CD4-positive, alpha-beta T cell (primary cell): Measurements from ENCODE around the gene SGIP1. TPM values are rescaled to one million over a fixed set of nuclear protein-coding genes. Genes with fewer than 3 reads are reported as not detected.

Experiments used
- ATAC-seq: fragments of 200-7000 bp; cut with Tn5 transposase; one replicate; pipeline ENCODE4 v1.10.0; 2022; ENCODE audit warnings: mild to moderate bottlenecking; ENCODE audit not compliant: poor library complexity
- CTCF ChIA-PET: fragments of 350-600 bp; sonication (Branson Sonifier 250); formaldehyde crosslinking; loops from one replicate; lab custom pipeline; 2021; ENCODE audit warnings: antibody characterized with exemption, inconsistent platforms; lab: Charles Lee
- POLR2A ChIA-PET: fragments of 350-600 bp; sonication (Branson Sonifier 250); formaldehyde crosslinking; loops from one replicate; lab custom pipeline; 2021; ENCODE audit warnings: antibody characterized with exemption, inconsistent platforms; lab: Charles Lee
- DNase-seq, 14 experiments: peaks; one replicate each; pipeline ENCODE4 v3.0.0-alpha.2; 2013 to 2020; ENCODE audit warnings: mixed read lengths in 2 of 14
- H3K27ac ChIP-seq, 2 donors: one replicate each; pipeline versions ENCODE4 v1.5.1 to v1.7.0; 2013; ENCODE audit warnings: low read length in 2 of 2, low read depth in 1 of 2, mild to moderate bottlenecking in 1 of 2
- H3K27me3 ChIP-seq, 2 experiments: 1 replicate in 1 of 2; 2 replicates in 1 of 2; pipeline versions ENCODE4 v1.6.1 to v1.7.0; 2013; ENCODE audit warnings: low read length in 2 of 2, control low read depth in 1 of 2, mild to moderate bottlenecking in 1 of 2, moderate library complexity in 1 of 2; ENCODE audit not compliant: insufficient read depth in 2 of 2, control insufficient read depth in 1 of 2
- H3K36me3 ChIP-seq: one replicate; pipeline ENCODE4 v1.6.1; 2013; ENCODE audit warnings: low read length, control low read depth; ENCODE audit not compliant: insufficient read depth
- H3K4me1 ChIP-seq: one replicate; pipeline ENCODE4 v1.6.1; 2013; ENCODE audit warnings: low read length, control low read depth; ENCODE audit not compliant: insufficient read depth
- H3K4me3 ChIP-seq: one replicate; pipeline ENCODE4 v1.5.1; 2013; ENCODE audit warnings: mild to moderate bottlenecking, low read length, moderate library complexity
- H3K9me3 ChIP-seq, 2 experiments: 1 replicate in 1 of 2; 2 replicates in 1 of 2; pipeline versions ENCODE4 v1.6.1 to v1.7.0; 2013; ENCODE audit warnings: low read length in 2 of 2, mild to moderate bottlenecking in 2 of 2, control low read depth in 1 of 2, moderate library complexity in 1 of 2; ENCODE audit not compliant: control insufficient read depth in 1 of 2, insufficient read depth in 1 of 2
- H3K27ac Mint-ChIP-seq: one replicate; pipeline ENCODE4 v1.8.0; 2020; ENCODE audit warnings: mixed read lengths
- H3K27me3 Mint-ChIP-seq: one replicate; pipeline ENCODE4 v1.8.0; 2021; ENCODE audit warnings: mixed read lengths
- H3K36me3 Mint-ChIP-seq: one replicate; pipeline ENCODE4 v1.8.0; 2021; ENCODE audit warnings: low read depth, mixed read lengths
- H3K4me1 Mint-ChIP-seq: one replicate; pipeline ENCODE4 v1.8.0; 2021; ENCODE audit warnings: low read depth, mixed read lengths
- H3K4me3 Mint-ChIP-seq: one replicate; pipeline ENCODE4 v1.8.0; 2020; ENCODE audit warnings: mild to moderate bottlenecking, mixed read lengths
- H3K9me3 Mint-ChIP-seq: one replicate; pipeline ENCODE4 v1.8.0; 2020; ENCODE audit warnings: mixed read lengths
- intact Hi-C, 2 experiments: fragments of 100-400 bp; cut with DNase I in 1 of 2; cut with micrococcal nuclease in 1 of 2; formaldehyde crosslinking; loops; one replicate each; pipeline versions ENCODE4 v1.15.1 to v1.9.0; 2023 to 2025; cut with DNase I, micrococcal nuclease
- total RNA-seq, 174 experiments: library from RNA in 2 of 174; stranded (reverse) in 2 of 174; gene quantifications; one replicate each; pipeline ENCODE4 v1.2.3 and lab custom pipeline; 2021 to 2026
- TF ChIP-seq, protein P1 (sequence below): fragments of 200-600 bp; IDR thresholded peaks from one replicate; pipeline ENCODE4 v1.8.0; 2022; ENCODE audit warnings: antibody characterized with exemption, mild to moderate bottlenecking

Gene SGIP1
- total RNA-seq, 2 experiments from 2014 or later, result 0.84 TPM; not detected in 1

DNA sequence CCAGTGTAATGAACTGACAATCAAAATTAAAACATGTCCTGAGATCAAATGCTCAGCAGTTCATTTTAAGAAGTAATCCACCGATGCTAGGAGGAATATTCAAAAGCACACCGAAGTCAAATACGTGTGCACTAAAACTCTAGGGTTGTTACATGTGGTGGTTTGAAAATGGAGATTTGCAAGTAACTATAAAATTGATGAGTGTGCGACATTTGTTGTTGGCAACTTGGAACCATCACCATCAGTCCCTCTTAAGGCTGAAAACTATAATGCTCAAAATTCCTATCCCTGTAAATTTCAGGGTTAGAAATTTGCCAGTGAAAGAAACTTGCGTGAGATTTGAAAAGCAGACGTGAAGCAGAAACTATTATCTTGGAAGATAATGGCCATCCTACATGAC is 13.3 kb upstream of the SGIP1 start:
- no peak overlapping the region for H3K27ac Mint-ChIP-seq
- H3K4me1 Mint-ChIP-seq, result no peaks in the 10 kb centered on the region
- Histone ChIP-seq H3K4me3 (no peak overlapping the region), H3K27ac (no peak overlapping the region), H3K27me3 (no peaks in the 10 kb centered on the region), H3K9me3 (no peaks in the 10 kb centered on the region), H3K36me3 (no peaks in the 10 kb centered on the region), H3K4me1 (no peaks in the 10 kb centered on the region)
- TF ChIP-seq, protein P1, sequence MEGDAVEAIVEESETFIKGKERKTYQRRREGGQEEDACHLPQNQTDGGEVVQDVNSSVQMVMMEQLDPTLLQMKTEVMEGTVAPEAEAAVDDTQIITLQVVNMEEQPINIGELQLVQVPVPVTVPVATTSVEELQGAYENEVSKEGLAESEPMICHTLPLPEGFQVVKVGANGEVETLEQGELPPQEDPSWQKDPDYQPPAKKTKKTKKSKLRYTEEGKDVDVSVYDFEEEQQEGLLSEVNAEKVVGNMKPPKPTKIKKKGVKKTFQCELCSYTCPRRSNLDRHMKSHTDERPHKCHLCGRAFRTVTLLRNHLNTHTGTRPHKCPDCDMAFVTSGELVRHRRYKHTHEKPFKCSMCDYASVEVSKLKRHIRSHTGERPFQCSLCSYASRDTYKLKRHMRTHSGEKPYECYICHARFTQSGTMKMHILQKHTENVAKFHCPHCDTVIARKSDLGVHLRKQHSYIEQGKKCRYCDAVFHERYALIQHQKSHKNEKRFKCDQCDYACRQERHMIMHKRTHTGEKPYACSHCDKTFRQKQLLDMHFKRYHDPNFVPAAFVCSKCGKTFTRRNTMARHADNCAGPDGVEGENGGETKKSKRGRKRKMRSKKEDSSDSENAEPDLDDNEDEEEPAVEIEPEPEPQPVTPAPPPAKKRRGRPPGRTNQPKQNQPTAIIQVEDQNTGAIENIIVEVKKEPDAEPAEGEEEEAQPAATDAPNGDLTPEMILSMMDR, result no peak
- intact Hi-C loops, result no loop called here
- H3K27me3 Mint-ChIP-seq, result no peaks in the 10 kb centered on the region
- no peak overlapping the region for H3K4me3 Mint-ChIP-seq
- ChIA-PET CTCF (interaction anchor here (1.3 kb wide), 1 partner anchor 15 kb away, joined by 3 read pairs; no protein-coding TSS in a partner anchor), POLR2A (no interaction called here)
- DNase-seq (no peak), ATAC-seq (no peak)
- no peaks in the 10 kb centered on the region for H3K36me3 Mint-ChIP-seq
- H3K9me3 Mint-ChIP-seq, result no peaks in the 10 kb centered on the region

DNA sequence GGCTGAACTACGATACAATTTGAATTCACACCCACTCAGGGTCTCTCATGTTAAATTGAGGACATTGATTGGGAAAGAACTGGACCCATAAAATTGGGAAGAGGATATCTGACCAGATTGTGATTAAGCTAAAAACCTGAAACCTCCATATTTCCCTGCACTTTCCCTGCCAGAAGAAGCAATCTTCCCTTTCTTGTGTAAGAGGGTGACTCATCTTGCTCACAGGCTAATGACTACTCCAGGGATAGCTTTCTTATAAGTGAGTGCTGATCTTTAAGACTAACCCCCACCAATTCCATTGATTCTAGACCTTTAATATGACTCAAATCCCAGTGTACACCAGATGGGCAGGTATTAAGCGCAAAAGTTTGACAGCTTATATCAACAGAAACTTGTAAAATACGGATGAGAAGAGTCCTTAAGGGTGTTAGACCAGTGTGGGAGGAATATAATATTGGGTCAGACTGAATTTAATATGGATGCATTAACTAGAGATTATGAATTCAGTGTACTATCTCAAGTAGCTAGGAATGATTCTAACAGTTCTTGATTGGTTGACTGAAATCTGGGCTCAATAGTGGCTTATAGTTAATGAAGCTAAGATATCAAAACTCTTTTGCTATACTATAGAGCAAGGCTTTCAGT is 12.1 kb upstream of the SGIP1 start:
- TF ChIP-seq, protein P1, result no peak
- H3K36me3 ChIP-seq, result no peaks in the 10 kb centered on the region
- intact Hi-C loops, result no loop called here

DNA sequence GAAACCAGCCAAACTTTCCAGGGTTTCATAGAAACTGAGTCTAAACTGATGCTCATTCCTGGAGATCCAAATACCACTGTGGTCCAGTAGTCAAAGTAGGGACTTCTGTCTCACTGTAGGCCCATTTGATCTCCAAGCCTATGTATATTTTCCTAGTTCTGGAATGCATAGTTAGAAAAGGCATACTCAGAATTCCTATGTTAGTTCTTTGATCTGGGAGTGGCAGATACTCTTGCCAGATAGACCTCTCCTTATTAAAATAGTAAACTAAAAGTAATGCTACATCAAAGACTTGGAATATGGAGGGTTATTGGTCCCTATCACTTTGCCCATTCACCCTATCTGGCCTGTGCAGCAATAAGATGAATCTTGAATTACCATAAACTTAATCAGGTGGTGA is 10.4 kb upstream of the SGIP1 start:
- Histone ChIP-seq H3K9me3 (no peaks in the 10 kb centered on the region), H3K4me1 (no peaks in the 10 kb centered on the region), H3K27ac (no peak overlapping the region), H3K27me3 (no peaks in the 10 kb centered on the region), H3K4me3 (no peak overlapping the region), H3K36me3 (no peaks in the 10 kb centered on the region)
- Mint-ChIP-seq H3K27me3 (no peaks in the 10 kb centered on the region), H3K27ac (no peak overlapping the region), H3K4me1 (no peaks in the 10 kb centered on the region), H3K4me3 (no peak overlapping the region), H3K36me3 (no peaks in the 10 kb centered on the region), H3K9me3 (no peaks in the 10 kb centered on the region)
- intact Hi-C loops, result no loop called here
- CTCF ChIA-PET, result no interaction called here
- TF ChIP-seq, protein P1, result no peak
- DNase-seq, result no peak
- POLR2A ChIA-PET, result no interaction called here
- ATAC-seq, result no peak

More for the DNA sequence above, 12.1 kb upstream of the SGIP1 start:
- no peak overlapping the region for H3K4me3 Mint-ChIP-seq
- H3K9me3 ChIP-seq, result no peaks in the 10 kb centered on the region
- DNase-seq, result no peak
- H3K27me3 Mint-ChIP-seq, result no peaks in the 10 kb centered on the region
- no peaks in the 10 kb centered on the region for H3K4me1 Mint-ChIP-seq
- ATAC-seq, result no peak
- H3K27ac Mint-ChIP-seq, result no peak overlapping the region
- no peak overlapping the region for H3K4me3 ChIP-seq
- ChIA-PET CTCF (no interaction called here), POLR2A (interaction anchor here (1.5 kb wide), 1 partner anchor 11 kb away, joined by 3 read pairs; no protein-coding TSS in a partner anchor)
- no peaks in the 10 kb centered on the region for H3K36me3 Mint-ChIP-seq
- no peak overlapping the region for H3K27ac ChIP-seq
- H3K27me3 ChIP-seq, result no peaks in the 10 kb centered on the region
- no peaks in the 10 kb centered on the region for H3K4me1 ChIP-seq
- no peaks in the 10 kb centered on the region for H3K9me3 Mint-ChIP-seq
